Measurements from ENCODE around the gene AGXT.

DNA sequence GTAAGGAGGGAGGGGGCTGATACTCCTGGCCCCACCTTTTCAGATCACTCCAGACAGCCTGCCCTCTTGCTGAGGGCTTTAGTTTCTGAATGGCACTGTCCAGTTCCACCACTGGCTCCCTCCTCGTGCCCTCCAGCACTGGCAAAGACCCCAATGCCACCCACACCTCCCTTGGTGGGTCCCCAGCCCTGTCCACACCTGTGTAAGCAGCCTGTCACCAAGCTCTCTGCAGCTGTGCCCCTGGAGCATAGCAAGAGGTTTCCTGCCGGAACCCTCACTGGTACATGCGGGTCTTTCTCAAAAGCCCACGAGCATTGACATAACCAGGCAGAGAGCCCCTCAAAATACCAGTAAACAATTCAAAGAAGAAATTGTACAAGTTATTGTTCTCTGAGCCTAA, 31.0 kb upstream of the AGXT start:
- TF ChIP-seq, protein P1, sequence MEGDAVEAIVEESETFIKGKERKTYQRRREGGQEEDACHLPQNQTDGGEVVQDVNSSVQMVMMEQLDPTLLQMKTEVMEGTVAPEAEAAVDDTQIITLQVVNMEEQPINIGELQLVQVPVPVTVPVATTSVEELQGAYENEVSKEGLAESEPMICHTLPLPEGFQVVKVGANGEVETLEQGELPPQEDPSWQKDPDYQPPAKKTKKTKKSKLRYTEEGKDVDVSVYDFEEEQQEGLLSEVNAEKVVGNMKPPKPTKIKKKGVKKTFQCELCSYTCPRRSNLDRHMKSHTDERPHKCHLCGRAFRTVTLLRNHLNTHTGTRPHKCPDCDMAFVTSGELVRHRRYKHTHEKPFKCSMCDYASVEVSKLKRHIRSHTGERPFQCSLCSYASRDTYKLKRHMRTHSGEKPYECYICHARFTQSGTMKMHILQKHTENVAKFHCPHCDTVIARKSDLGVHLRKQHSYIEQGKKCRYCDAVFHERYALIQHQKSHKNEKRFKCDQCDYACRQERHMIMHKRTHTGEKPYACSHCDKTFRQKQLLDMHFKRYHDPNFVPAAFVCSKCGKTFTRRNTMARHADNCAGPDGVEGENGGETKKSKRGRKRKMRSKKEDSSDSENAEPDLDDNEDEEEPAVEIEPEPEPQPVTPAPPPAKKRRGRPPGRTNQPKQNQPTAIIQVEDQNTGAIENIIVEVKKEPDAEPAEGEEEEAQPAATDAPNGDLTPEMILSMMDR (conservative IDR thresholded peaks at IDR 0.05; ENCODE audit: low read length), result no peak
- TF ChIP-seq EZH2phosphoT487 (IDR thresholded peaks at IDR 0.05; ENCODE audit: borderline replicate concordance, low read depth, low read length), result no peak
